ENCODE data around the gene ATPAF1.

ATPAF1 gene

GRCh38 chr1:46623743-46624644 lies 44.2 kb downstream of the ATPAF1 start:
- in situ Hi-C loops (cut with MboI; ENCODE audit: low sequenced_read_pairs, unreplicated experiment) = no loop called here
- DNase-seq (ENCODE audit: low spot score) = no peak
- no peak for TF ChIP-seq CTCF (IDR thresholded peaks at IDR 0.05; ENCODE audit: borderline replicate concordance, control extremely low read depth, extremely low read depth, insufficient read depth, missing control alignments)

- no peak for DNase-seq (ENCODE audit: low spot score)
- in situ Hi-C loops (cut with MboI; ENCODE audit: low sequenced_read_pairs, unreplicated experiment) = no loop called here
These were observed 45.8 kb downstream of the ATPAF1 start for GRCh38 chr1:46622344-46622743.

GRCh38 chr1:46621930-46622329 lies 46.2 kb downstream of the ATPAF1 start:
- no peak for TF ChIP-seq CTCF (IDR thresholded peaks at IDR 0.05; ENCODE audit: borderline replicate concordance, control extremely low read depth, extremely low read depth, insufficient read depth, missing control alignments)
- DNase-seq (ENCODE audit: low spot score) = no peak
- in situ Hi-C loops (cut with MboI; ENCODE audit: low sequenced_read_pairs, unreplicated experiment) = no loop called here

More at GRCh38 chr1:46622344-46622743, 45.8 kb downstream of the ATPAF1 start:
- peak; percentile 52 for TF ChIP-seq CTCF (IDR thresholded peaks at IDR 0.05; ENCODE audit: borderline replicate concordance, control extremely low read depth, extremely low read depth, insufficient read depth, missing control alignments)

GRCh38 chr1:46619656-46620258 lies 48.4 kb downstream of the ATPAF1 start:
- DNase-seq (ENCODE audit: low spot score) = no peak
- in situ Hi-C loops (cut with MboI; ENCODE audit: low sequenced_read_pairs, unreplicated experiment) = no loop called here
- TF ChIP-seq CTCF (IDR thresholded peaks at IDR 0.05; ENCODE audit: borderline replicate concordance, control extremely low read depth, extremely low read depth, insufficient read depth, missing control alignments) = no peak

GRCh38 chr1:46618754-46619415 lies 49.3 kb downstream of the ATPAF1 start:
- no peak for TF ChIP-seq CTCF (IDR thresholded peaks at IDR 0.05; ENCODE audit: borderline replicate concordance, control extremely low read depth, extremely low read depth, insufficient read depth, missing control alignments)
- in situ Hi-C loops (cut with MboI; ENCODE audit: low sequenced_read_pairs, unreplicated experiment) = no loop called here
- no peak for DNase-seq (ENCODE audit: low spot score)

- no peak for DNase-seq (ENCODE audit: low spot score)
- TF ChIP-seq CTCF (IDR thresholded peaks at IDR 0.05; ENCODE audit: borderline replicate concordance, control extremely low read depth, extremely low read depth, insufficient read depth, missing control alignments) = no peak
- in situ Hi-C loops (cut with MboI; ENCODE audit: low sequenced_read_pairs, unreplicated experiment) = no loop called here
These were observed 50.3 kb downstream of the ATPAF1 start for GRCh38 chr1:46617833-46618232.
